Cortex of kidney (tissue), 1 donor: ENCODE data around the gene CPSF4.
A peak's percentile ranks its signal among the peaks of the same experiment; 100 is the strongest.
"Not testable (repeated sequence)": the region's sequence is repeated elsewhere in the genome, so short reads cannot be mapped to it uniquely, and the experiment has no call there.

Experiments
- DNase-seq: peaks from one replicate; lab custom pipeline; 2025; lab: John Stamatoyannopoulos, UW

The CPSF4 gene

DNA sequence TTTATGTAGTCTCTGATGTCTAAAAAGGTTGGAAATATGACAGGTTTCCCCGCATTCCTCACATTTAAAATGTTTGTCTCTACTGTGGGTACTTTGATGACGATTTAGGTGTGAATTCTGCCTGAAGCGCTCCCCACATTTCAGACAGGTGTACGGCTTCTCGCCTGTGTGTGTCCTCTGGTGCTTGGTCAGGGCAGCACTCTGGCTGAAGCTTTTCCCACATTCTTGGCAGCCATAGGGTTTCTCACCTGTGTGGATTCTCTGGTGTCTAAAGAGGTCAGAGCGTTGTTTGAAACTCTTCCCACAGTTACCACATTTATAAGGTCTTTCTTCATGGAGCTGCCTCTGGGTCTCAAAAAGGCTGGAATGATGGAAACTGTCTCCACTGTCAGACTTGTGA is 55.1 kb downstream of the CPSF4 start:
- no peak for DNase-seq

DNA sequence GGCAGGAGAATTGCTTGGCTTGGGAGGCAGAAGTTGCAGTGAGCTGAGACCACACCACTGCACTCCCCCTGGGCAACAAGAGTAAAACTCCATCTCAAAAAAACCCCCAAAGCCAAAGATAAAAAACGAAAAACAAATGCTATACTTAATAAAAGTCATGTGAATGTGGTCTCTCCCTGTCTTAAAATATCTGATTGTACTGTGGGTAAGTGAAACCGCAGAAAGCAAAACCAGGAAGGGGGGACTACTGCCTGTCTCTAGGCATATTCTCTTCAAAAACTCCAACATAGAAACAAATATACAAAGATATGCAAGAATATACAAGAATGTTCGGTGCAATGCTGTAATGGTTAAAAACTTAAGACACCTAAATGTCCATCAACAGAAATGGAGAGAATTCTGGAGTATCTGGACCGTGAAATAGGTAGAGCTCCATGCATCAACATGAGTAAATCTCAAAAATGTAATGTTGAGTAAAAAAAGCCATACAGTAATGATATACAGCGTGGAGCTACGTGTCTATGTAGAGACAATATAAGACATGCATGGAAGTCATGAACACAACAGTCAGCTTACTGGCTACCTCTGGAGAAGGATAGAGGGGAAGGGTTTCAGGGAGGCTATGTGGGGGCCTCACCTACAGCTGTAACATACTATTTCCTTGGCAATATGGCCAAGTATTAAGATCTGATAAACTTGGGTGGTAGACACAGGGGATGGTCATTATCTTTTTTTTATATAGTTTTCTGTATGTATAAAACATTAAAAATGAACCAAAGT is 59.2 kb downstream of the CPSF4 start:
- no peak for DNase-seq

DNA sequence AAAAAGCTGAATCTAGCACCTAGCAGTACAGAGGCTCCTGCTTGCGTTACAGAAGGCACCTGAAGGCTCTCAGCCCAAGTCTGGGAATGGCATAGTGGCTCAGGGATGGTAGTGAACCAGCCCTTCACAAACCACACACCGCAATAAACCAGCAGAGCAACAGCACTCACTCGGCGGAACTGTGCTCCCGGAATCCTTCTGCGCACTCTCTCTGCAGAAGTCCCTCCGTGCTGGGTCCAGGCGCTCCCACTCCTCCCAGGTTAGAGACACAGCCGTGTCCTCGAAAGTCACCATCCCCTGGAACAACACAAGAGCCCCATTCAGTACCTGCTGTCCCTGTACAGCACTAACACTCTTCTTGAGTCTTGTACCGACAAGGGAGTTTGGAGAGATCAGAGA is 59.8 kb downstream of the CPSF4 start:
- DNase-seq, result no peak

DNA sequence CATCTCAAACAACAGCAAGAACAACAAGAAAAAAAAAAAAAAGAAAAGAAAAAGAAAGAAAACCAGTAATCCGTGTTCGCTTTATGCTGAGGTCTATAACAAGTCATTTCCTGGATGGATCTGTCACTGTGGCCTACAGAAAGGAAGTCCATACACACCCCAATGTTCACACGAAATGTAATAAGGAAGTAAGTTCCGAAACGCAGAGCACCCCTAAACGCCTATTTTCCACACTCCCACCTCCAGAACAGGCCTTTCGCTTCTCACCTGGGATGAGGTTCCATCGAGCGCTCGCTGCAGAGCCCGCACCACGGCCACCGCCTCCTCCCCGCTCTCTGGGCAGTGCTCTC is 60.6 kb downstream of the CPSF4 start:
- DNase-seq, result no peak

DNA sequence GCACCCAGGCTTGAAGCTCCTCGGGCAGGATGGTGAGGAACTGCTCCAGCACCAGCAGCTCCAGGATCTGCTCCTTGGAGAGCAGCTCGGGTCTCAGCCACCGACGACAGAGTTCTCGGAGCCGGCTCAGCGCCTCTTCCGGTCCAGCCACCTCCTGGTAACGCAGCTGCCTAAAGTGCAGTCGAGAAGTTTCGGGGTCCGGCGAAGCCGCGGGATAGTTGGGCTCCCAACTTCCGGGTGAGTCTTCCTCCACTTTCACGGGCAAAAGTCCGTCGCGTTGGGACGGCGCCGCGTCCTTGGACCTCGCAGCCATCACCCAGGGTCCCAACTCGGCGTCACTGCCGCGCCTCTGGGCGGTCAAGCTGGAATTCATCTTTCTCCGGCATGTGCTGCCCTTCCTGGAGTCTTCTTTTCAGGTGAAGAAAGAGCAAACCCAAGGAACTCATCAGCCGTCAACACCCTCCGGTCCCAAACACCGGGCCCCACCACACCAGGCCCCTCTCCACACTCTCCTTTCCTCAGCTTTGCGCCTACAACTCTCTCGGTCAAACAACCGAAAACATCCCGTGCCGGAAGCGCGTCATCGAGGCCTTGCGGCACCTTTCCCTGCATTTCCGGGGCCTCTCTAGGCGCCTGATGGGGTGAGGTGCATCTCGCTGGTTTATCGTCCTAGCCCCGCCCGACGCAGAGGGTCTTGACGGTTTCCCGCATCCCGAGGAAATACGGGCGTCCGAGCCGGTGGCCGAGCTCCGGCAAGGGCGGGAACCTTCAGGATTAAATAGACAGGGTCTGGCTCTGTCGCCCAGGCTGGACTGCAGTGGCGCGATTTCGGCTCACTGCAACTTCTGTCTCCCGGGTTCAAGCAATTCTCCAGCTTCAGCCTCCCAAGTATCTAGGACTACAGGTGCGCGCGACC is 61.2 kb downstream of the CPSF4 start, which contains the start of gene ZNF394:
Gene ZNF394, minus strand, starts transcription at position 561 of the 916 bp plus-strand sequence. Its CDS starts 188 bp downstream, at position 373.
- peak; percentile 35 for DNase-seq

DNA sequence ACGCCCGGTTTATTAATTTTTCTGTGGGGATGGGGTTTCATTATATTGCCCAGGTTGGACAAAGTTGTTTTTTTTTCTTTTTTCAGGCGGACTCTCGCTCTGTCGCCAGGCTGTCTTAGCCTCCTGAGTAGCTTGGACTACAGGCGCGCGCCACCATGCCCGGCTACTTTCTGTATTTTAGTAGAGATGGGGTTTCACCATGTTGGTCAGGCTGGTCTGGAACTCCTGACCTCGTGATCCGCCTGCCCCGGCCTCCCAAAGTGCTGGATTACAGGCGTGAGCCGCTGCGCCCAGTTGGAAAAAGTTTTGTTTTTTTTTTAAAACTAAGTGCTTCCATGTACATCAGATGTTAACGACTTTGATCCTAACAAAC is 61.9 kb downstream of the CPSF4 start:
- DNase-seq, result no peak

DNA sequence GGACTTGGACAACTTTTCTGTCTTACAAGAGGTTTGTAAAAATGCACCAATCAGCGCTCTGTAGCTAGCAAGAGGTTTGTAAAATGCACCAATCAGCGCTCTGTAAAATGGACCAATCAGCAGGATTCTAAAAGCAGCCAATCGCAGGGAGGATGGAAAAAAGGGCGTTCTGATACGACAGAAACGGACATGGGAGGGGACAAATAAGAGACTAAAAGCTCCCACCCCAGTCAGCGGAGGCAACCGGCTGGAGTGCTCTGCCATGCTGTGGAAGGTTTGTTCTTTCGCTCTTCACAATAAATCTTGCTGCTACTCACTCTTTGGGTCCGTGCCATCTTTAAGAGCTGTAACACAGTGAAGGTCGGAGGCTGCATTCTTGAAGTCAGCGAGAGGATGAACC is 62.5 kb downstream of the CPSF4 start:
- not testable (repeated sequence) for DNase-seq

DNA sequence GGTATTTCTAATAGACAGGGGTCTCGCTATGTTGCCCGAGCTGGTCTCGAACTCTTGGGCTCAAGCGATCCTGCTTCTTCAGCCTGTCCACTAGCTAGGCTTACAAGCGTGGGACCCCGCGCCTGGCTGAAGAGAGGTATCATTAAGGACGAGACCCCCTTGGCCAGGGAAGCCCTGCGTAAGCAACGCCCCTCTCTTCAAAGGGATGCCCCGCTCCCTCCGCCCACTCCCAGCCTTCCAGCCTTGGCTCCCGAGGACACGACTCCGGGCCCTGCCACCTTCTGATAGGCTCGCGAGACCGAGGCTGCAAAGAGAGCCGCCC is 65.5 kb downstream of the CPSF4 start:
- DNase-seq, result peak; percentile 35

DNA sequence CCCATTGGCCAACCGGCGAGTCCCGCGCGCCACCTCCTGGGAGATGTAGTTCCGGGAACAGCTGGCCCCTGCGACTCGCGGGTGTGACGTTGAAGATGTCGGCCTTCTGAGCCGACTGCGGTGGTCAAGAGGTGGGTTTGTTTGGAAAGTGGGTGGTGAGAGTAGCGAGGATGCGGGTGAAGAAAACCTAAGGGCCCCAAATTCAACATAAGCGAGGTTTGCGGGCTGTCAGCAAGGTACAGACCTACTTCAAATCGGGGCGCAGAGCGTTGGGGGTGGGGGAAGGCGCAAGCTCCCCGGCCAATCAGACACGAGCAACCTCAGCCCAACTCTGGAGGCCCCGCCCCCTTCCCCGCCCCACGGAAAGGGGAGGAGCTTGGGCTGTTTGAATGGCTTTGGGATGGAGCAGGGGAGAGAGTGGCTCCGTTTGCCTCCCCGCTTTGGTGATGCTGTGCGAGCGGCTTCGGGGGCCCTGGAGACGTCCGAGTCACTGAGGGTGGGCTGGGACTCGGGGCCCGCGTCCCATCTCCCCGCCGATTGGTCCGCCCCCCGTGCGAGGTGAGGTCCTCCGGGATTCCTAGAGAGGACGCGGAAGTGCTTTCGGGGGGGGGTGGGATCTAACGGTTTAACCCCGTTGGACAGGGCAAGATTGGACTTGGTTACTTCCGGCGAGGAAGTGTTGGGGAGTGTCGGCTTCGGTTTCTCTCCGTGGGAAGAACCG is 66.0 kb downstream of the CPSF4 start, which contains the start of gene ZKSCAN5:
Gene ZKSCAN5, plus strand, starts transcription at position 60 of the 721 bp plus-strand sequence. CDS start 1,383 bp downstream, outside the sequence.
- DNase-seq, result peak; percentile 46

DNA sequence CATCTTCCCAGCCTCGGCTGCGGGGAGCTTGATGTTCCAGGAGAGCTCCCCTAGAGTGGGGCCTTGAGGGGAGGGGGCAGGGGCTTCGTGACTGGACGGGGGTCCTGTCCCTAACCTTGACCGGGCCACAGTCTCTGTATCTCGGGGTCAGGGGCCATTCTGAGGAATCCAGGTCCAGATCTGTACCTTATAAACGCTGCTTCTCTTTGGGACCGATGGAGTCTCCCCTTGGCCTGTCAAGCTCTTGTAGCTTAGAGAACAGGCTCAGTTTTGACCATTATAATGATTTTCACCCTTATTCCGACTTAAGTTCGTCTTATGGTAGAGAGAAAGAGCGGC is 66.5 kb downstream of the CPSF4 start:
- DNase-seq, result no peak
